ENCODE results near the gene FGF19.
"Not testable (repeated sequence)": the region's sequence is repeated elsewhere in the genome, so short reads cannot be mapped to it uniquely, and the experiment has no call there.

- not testable (repeated sequence) for TF ChIP-seq EZH2 (IDR thresholded peaks at IDR 0.05; ENCODE audit: borderline replicate concordance, low read depth, low read length, poor library complexity, severe bottlenecking); CTCF (conservative IDR thresholded peaks at IDR 0.05; ENCODE audit: low read depth, low read length)
Observed at GRCh38 chr11:69695995-69696394, 7.8 kb downstream of the FGF19 start.
